ENCODE data around the gene ATG10. TPM values are rescaled to one million over a fixed set of nuclear protein-coding genes. Genes with fewer than 3 reads are reported as not detected.

The ATG10 gene
- total and polyA plus RNA-seq, 2 donors = 10.4 to 12.7 TPM

DNA sequence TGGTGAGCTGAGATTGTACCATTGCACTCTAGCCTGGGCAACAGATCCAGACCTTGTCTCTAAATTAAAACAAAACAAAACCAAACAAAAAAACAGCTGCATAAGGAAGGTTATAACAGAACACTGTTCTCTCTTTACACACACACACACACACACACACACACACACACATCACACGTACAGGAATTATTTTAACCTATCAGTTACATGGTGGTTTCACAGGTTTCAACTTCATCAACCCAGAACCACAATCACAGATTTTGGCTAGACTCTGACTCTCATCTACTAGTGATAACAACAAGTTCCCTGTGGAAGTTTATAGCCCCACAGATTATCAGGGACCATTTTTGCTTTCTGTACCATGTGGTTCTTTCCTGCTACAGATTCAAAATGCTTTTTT, 246.1 kb downstream of the ATG10 start:
- no peaks in the 10 kb centered on the region for H3K36me3 ChIP-seq (ENCODE audit: control insufficient read depth in 2 of 2, insufficient read depth in 2 of 2, low read length in 1 of 2)
- H3K9me3 ChIP-seq (ENCODE audit: control insufficient read depth in 2 of 2, insufficient read depth in 1 of 2, low read length in 1 of 2) = no peaks in the 10 kb centered on the region
- H3K4me1 ChIP-seq (ENCODE audit: control insufficient read depth in 2 of 2, insufficient read depth in 2 of 2, low read length in 2 of 2) = no peaks in the 10 kb centered on the region
- H3K27ac ChIP-seq (ENCODE audit: low read depth in 1 of 2, low read length in 1 of 2) = no peak overlapping the region
- WGBS = 79% methylated on average over 1 of the region's 1 CpG
- H3K4me3 ChIP-seq (ENCODE audit: low read length in 2 of 2) = no peak overlapping the region
- DNase-seq (ENCODE audit: low read depth in 6 of 9, low spot score in 9 of 9) = no peak
- no peaks in the 10 kb centered on the region for H3K27me3 ChIP-seq (ENCODE audit: control insufficient read depth in 2 of 2, insufficient read depth in 1 of 2, low read length in 1 of 2)

DNA sequence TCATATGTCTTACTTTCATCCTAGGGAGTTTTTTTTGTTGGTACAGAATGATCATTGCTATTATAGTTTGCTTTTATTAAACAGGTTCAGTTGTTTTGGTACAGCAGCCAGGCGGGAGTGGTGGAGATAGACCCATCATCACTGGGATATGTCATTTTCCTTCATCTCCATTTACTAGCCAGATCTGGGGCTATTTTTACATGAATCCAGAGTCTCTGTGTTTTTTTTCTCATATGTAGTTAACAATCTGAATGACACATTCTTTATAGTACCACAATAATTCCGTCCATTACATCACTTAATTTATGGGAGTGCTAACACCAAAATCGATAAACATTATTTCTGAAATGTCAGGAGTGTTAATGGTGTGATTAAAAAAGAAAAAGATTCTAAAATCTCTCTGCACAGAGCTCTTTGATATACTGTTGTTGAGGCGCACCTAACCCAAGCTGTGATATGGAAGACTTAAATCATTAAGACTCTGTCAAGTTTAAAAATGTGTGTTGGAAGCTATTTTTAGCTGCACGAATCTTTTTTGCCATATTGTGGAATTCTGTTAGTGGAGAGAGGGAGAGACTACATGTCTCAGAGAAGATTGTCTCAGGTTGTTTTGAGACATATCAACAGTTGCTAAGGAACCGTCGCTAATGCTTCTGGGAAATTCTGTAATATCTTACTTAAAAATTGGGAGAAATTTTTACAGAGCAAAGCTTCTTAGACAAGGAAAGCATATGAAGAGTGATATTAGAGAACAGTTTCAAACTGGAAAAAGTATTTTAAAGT, 246.7 kb downstream of the ATG10 start:
- 97% methylated on average over 7 of the region's 7 CpGs for WGBS
- no peaks in the 10 kb centered on the region for H3K4me1 ChIP-seq (ENCODE audit: control insufficient read depth in 2 of 2, insufficient read depth in 2 of 2, low read length in 2 of 2)
- H3K27ac ChIP-seq (ENCODE audit: low read depth in 1 of 2, low read length in 1 of 2) = no peak overlapping the region
- H3K27me3 ChIP-seq (ENCODE audit: control insufficient read depth in 2 of 2, insufficient read depth in 1 of 2, low read length in 1 of 2) = no peaks in the 10 kb centered on the region
- H3K36me3 ChIP-seq (ENCODE audit: control insufficient read depth in 2 of 2, insufficient read depth in 2 of 2, low read length in 1 of 2) = no peaks in the 10 kb centered on the region
- H3K9me3 ChIP-seq (ENCODE audit: control insufficient read depth in 2 of 2, insufficient read depth in 1 of 2, low read length in 1 of 2) = no peaks in the 10 kb centered on the region
- no peak for DNase-seq (ENCODE audit: low read depth in 6 of 9, low spot score in 9 of 9)
- H3K4me3 ChIP-seq (ENCODE audit: low read length in 2 of 2) = no peak overlapping the region

DNA sequence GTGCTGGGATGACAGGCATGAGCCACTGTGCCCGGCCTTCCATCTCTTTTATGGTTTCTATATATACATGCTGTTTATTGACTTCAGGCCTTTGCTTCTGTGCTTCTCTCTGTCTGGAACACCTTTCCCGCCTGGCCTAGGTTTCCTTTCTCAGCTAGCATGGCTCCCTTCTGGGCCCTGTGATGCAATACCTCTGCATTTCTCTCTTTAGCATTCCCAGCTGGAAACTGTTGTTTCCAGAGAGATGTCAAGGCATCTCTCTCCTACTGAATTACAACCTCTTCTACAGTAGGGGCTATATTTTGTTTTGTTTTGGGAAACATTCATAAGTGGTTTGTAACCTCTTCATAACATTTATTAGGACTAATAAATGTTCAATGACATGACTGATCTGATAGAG, 249.2 kb downstream of the ATG10 start:
- Histone ChIP-seq H3K4me3 (ENCODE audit: low read length in 2 of 2) (no peak overlapping the region), H3K27ac (ENCODE audit: low read depth in 1 of 2, low read length in 1 of 2) (no peak overlapping the region), H3K27me3 (ENCODE audit: control insufficient read depth in 2 of 2, insufficient read depth in 1 of 2, low read length in 1 of 2) (no peaks in the 10 kb centered on the region), H3K4me1 (ENCODE audit: control insufficient read depth in 2 of 2, insufficient read depth in 2 of 2, low read length in 2 of 2) (no peaks in the 10 kb centered on the region), H3K36me3 (ENCODE audit: control insufficient read depth in 2 of 2, insufficient read depth in 2 of 2, low read length in 1 of 2) (no peaks in the 10 kb centered on the region), H3K9me3 (ENCODE audit: control insufficient read depth in 2 of 2, insufficient read depth in 1 of 2, low read length in 1 of 2) (no peaks in the 10 kb centered on the region)
- WGBS = 99% methylated on average over 2 of the region's 2 CpGs
- no peak for DNase-seq (ENCODE audit: low read depth in 6 of 9, low spot score in 9 of 9)

DNA sequence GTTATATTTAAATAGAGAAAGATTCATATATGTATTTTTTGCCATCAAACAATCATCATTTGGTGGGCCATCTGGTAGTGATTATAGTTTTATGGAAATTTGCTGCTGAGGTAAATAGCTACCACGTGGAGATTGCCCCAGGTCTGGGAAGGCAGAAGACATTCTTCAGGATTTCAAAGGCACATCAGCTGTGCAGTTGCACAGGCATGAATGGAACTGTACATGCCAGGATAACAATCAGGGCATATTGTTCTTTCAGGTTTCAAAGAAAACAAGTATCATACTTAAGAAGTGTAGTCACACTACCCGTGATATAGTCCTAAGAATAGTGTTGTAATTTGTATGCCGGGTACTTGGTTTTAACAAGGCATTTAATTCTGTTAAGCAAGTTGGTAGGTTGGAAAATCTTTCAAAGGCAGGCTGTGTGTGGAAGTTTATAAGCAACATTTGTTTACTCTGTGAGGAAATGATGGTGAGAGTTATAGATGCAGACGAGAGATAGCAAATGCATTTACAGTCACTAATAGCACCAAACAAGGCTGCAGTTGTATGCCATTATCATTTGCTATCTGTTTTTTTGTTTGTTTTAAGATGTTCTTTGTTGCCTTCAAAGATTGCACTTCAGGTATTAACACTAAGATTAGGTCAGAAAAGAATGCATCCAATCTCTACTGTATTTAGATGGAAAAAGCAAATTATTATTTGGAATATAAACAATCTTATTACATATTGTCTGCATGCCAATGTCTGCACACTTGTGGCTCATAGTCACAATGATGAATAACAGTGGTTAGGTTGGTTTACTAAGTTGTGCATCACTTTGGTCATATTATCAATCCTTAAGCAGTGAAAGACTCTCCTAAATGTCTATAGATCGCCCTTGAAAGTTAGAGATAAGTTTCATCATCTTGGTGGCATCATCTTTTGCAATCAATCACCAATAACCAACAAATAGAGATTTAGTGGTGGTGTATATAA, 251.1 kb downstream of the ATG10 start:
- no peaks in the 10 kb centered on the region for H3K9me3 ChIP-seq (ENCODE audit: control insufficient read depth in 2 of 2, insufficient read depth in 1 of 2, low read length in 1 of 2)
- no peaks in the 10 kb centered on the region for H3K4me1 ChIP-seq (ENCODE audit: control insufficient read depth in 2 of 2, insufficient read depth in 2 of 2, low read length in 2 of 2)
- no peak for DNase-seq (ENCODE audit: low read depth in 6 of 9, low spot score in 9 of 9)

DNA sequence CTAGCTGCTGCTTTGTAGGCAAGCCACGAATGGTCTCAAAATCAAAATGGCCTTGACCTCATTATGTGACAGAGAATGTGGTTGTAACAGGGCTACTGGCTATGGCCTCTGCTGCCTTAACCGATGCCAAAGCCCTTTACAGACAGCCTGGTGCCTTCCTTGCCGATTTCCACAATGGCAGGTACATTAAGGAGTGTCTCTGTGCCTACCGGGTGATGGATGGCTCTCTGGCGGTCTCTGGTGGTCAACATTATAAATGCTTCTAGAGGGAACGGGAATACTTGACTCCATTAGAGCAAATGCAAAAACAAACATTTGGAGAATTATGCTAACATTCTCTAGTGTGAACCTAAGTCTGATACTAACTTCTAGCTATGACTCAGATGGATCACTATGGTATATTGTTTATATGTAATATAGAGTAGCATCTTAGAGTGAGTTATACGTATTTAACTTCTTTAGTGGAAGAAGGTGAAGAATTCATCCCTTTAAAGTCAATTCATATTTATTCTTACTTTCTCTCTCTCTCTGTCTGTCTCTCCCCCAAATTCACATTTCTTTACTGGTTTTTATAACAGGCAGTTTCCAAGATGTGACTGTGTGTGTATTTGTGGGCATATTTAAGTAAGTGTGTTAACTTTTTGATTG, 253.8 kb downstream of the ATG10 start:
- DNase-seq (ENCODE audit: low read depth in 6 of 9, low spot score in 9 of 9) = peak; percentile 39 to 83 (median 68)
- H3K27me3 ChIP-seq (ENCODE audit: control insufficient read depth in 2 of 2, insufficient read depth in 1 of 2, low read length in 1 of 2) = no peaks in the 10 kb centered on the region
- no peak overlapping the region for H3K27ac ChIP-seq (ENCODE audit: low read depth in 1 of 2, low read length in 1 of 2)
- no peaks in the 10 kb centered on the region for H3K4me1 ChIP-seq (ENCODE audit: control insufficient read depth in 2 of 2, insufficient read depth in 2 of 2, low read length in 2 of 2)
- H3K36me3 ChIP-seq (ENCODE audit: control insufficient read depth in 2 of 2, insufficient read depth in 2 of 2, low read length in 1 of 2) = no peaks in the 10 kb centered on the region
- WGBS = 36% methylated on average over 7 of the region's 7 CpGs
- no peak overlapping the region for H3K4me3 ChIP-seq (ENCODE audit: low read length in 2 of 2)
- no peaks in the 10 kb centered on the region for H3K9me3 ChIP-seq (ENCODE audit: control insufficient read depth in 2 of 2, insufficient read depth in 1 of 2, low read length in 1 of 2)

More for the DNA sequence above, 251.1 kb downstream of the ATG10 start:
- Histone ChIP-seq H3K36me3 (ENCODE audit: control insufficient read depth in 2 of 2, insufficient read depth in 2 of 2, low read length in 1 of 2) (no peaks in the 10 kb centered on the region), H3K4me3 (ENCODE audit: low read length in 2 of 2) (no peak overlapping the region), H3K27me3 (ENCODE audit: control insufficient read depth in 2 of 2, insufficient read depth in 1 of 2, low read length in 1 of 2) (no peaks in the 10 kb centered on the region), H3K27ac (ENCODE audit: low read depth in 1 of 2, low read length in 1 of 2) (no peak overlapping the region)
- WGBS = 95% methylated on average over 5 of the region's 5 CpGs

DNA sequence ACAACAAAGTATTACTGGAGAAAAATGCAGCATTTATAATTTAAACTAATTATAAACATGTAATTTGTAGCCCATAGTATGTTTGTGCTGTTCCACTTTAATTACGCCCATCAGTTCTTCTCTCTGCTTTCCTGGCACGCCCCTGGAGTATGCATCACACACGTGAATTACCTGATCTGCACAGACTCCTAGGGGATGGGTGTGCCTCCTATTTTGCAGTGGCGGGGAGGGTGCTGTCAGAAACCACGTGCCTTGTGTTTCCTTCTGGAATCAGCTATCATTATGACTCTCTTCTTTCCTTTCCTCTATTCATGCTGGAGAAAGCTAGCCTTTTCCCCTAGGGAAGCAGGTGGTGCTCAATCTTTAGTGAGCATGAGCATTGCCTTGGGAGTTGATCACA, 263.1 kb downstream of the ATG10 start:
- H3K4me1 ChIP-seq (ENCODE audit: control insufficient read depth in 2 of 2, insufficient read depth in 2 of 2, low read length in 2 of 2) = no peaks in the 10 kb centered on the region
- DNase-seq (ENCODE audit: low read depth in 6 of 9, low spot score in 9 of 9) = no peak
- WGBS = 90% methylated on average over 5 of the region's 5 CpGs
- H3K4me3 ChIP-seq (ENCODE audit: low read length in 2 of 2) = no peak overlapping the region
- H3K27ac ChIP-seq (ENCODE audit: low read depth in 1 of 2, low read length in 1 of 2) = no peak overlapping the region
- H3K9me3 ChIP-seq (ENCODE audit: control insufficient read depth in 2 of 2, insufficient read depth in 1 of 2, low read length in 1 of 2) = no peaks in the 10 kb centered on the region
- no peaks in the 10 kb centered on the region for H3K36me3 ChIP-seq (ENCODE audit: control insufficient read depth in 2 of 2, insufficient read depth in 2 of 2, low read length in 1 of 2)
- H3K27me3 ChIP-seq (ENCODE audit: control insufficient read depth in 2 of 2, insufficient read depth in 1 of 2, low read length in 1 of 2) = no peaks in the 10 kb centered on the region

DNA sequence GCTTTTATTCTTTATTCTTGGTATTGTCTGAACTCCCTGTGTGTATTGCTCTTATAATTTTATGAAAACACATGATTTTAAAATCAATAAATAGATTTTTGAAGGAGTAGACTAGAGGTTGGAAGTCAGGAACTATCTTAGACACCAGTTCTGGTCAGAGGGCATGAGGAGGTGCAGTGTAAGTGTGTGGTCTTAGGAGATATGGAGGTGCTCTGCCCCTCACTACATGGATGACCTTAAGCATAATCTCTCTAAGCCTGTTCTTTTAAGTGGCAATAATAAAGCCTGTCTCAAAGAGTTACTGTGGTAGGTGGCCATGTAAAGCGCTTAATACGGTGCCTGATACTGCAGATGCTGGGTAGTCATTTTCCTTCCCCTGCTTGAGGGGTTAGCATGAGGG, 272.3 kb downstream of the ATG10 start:
- Histone ChIP-seq H3K9me3 (ENCODE audit: control insufficient read depth in 2 of 2, insufficient read depth in 1 of 2, low read length in 1 of 2) (no peaks in the 10 kb centered on the region), H3K27ac (ENCODE audit: low read depth in 1 of 2, low read length in 1 of 2) (no peak overlapping the region), H3K27me3 (ENCODE audit: control insufficient read depth in 2 of 2, insufficient read depth in 1 of 2, low read length in 1 of 2) (no peaks in the 10 kb centered on the region), H3K4me3 (ENCODE audit: low read length in 2 of 2) (no peak overlapping the region), H3K4me1 (ENCODE audit: control insufficient read depth in 2 of 2, insufficient read depth in 2 of 2, low read length in 2 of 2) (no peaks in the 10 kb centered on the region), H3K36me3 (ENCODE audit: control insufficient read depth in 2 of 2, insufficient read depth in 2 of 2, low read length in 1 of 2) (no peaks in the 10 kb centered on the region)
- DNase-seq (ENCODE audit: low read depth in 6 of 9, low spot score in 9 of 9) = no peak
- whole genome bisulfite sequencing = 98% methylated on average over 2 of the region's 2 CpGs

DNA sequence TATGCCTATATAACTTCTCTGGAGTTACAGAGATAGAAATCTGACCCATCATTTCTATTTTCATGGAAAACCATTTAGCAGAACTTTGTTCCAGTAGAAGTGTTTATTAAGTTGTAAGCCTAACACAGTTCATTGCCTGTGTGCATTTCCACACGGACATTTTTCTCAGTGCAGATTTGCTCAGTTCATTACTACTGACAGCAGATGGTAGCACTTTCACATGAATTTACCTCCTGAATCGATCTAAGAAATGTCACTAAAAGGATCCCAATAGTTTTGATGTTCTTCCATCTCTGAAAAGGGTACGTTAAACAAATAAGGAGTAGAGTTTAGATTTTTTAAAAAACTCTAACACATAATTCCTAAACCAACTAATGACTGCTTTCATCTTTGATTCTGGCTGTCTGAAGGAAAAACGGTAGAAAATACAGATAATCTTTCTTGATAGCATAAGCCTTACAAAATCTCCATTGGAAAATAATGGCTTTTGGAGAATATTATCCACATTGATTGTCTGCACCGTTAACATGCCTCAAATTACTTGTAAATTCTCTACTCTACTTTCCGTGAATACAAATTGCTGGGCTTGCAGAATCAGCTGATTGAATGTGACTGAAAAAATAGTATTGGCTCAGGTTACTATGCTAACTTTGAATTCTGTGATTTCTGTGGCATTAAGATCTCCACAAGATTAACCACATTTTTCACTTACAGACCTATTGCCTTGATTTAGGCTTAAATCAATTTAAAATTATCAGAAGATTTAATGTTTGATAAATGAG, 273.2 kb downstream of the ATG10 start:
- Histone ChIP-seq H3K4me1 (ENCODE audit: control insufficient read depth in 2 of 2, insufficient read depth in 2 of 2, low read length in 2 of 2) (no peaks in the 10 kb centered on the region), H3K36me3 (ENCODE audit: control insufficient read depth in 2 of 2, insufficient read depth in 2 of 2, low read length in 1 of 2) (no peaks in the 10 kb centered on the region)
- 80% methylated on average over 6 of the region's 6 CpGs for WGBS

More for the DNA sequence above, 273.2 kb downstream of the ATG10 start:
- Histone ChIP-seq H3K27me3 (ENCODE audit: control insufficient read depth in 2 of 2, insufficient read depth in 1 of 2, low read length in 1 of 2) (no peaks in the 10 kb centered on the region), H3K4me3 (ENCODE audit: low read length in 2 of 2) (no peak overlapping the region), H3K9me3 (ENCODE audit: control insufficient read depth in 2 of 2, insufficient read depth in 1 of 2, low read length in 1 of 2) (no peaks in the 10 kb centered on the region), H3K27ac (ENCODE audit: low read depth in 1 of 2, low read length in 1 of 2) (no peak overlapping the region)
- no peak for DNase-seq (ENCODE audit: low read depth in 6 of 9, low spot score in 9 of 9)

Data from thymus (tissue), 11 donors.